Caco-2 (cell line): ENCODE data around the gene FUOM. TPM values are rescaled to one million over a fixed set of nuclear protein-coding genes. Genes with fewer than 3 reads are reported as not detected.

Source experiments
- BruUV-seq: library from RNA; stranded (reverse); fragments of 400-500 nt; replicated peaks from 2 replicates; lab custom pipeline; 2021; lab: Mats Ljungman, UMichigan
- CTCF ChIA-PET: fragments of 300-600 bp; sonication (Branson Sonifier 250); formaldehyde crosslinking; loops from one replicate; lab custom pipeline; 2022; ENCODE audit warnings: antibody characterized with exemption; lab: Charles Lee
- POLR2A ChIA-PET: fragments of 300-600 bp; sonication (Branson Sonifier 250); formaldehyde crosslinking; loops from one replicate; lab custom pipeline; 2022; ENCODE audit warnings: antibody characterized with exemption; lab: Charles Lee
- DNase-seq, 2 experiments: peaks; one replicate each; pipeline versions ENCODE4 v3.0.0 to v3.0.0-alpha.2; 2020 to 2022
- H3K27me3 ChIP-seq: replicated peaks from 2 replicates; pipeline ENCODE4 v1.6.0; 2011; ENCODE audit warnings: low read length; ENCODE audit not compliant: control insufficient read depth, insufficient read depth
- H3K36me3 ChIP-seq: 2 replicates; pipeline ENCODE4 v1.5.1; 2011; ENCODE audit warnings: low read length; ENCODE audit not compliant: control insufficient read depth, insufficient read depth
- H3K4me1 ChIP-seq: fragments of 250-450 bp; sonication (Bioruptor Pico); 2 replicates; pipeline ENCODE4 v1.5.1; 2020; ENCODE audit warnings: mild to moderate bottlenecking
- H3K4me3 ChIP-seq: 2 replicates; pipeline ENCODE4 v1.5.1; 2011; ENCODE audit warnings: low read depth, mild to moderate bottlenecking, control low read depth, low read length
- H3K9me3 ChIP-seq: fragments of 250-450 bp; sonication (Bioruptor Pico); 2 replicates; pipeline ENCODE4 v1.5.1; 2020; ENCODE audit warnings: mild to moderate bottlenecking, moderate library complexity
- H3K27ac Mint-ChIP-seq: one replicate; pipeline ENCODE4 v1.8.0; 2022; ENCODE audit warnings: mixed read lengths; ENCODE audit not compliant: unreplicated experiment
- H3K27me3 Mint-ChIP-seq: one replicate; pipeline ENCODE4 v1.8.0; 2022; ENCODE audit warnings: mixed read lengths; ENCODE audit not compliant: insufficient read depth, unreplicated experiment
- H3K36me3 Mint-ChIP-seq: one replicate; pipeline ENCODE4 v1.8.0; 2022; ENCODE audit warnings: mild to moderate bottlenecking, mixed read lengths; ENCODE audit not compliant: insufficient read depth, unreplicated experiment
- H3K4me1 Mint-ChIP-seq: one replicate; pipeline ENCODE4 v1.8.0; 2022; ENCODE audit warnings: low read depth, mixed read lengths; ENCODE audit not compliant: unreplicated experiment
- H3K4me3 Mint-ChIP-seq: one replicate; pipeline ENCODE4 v1.8.0; 2022; ENCODE audit warnings: mild to moderate bottlenecking, moderate library complexity, mixed read lengths; ENCODE audit not compliant: unreplicated experiment
- H3K9me3 Mint-ChIP-seq: one replicate; pipeline ENCODE4 v1.8.0; 2022; ENCODE audit warnings: mixed read lengths; ENCODE audit not compliant: unreplicated experiment
- CTCF ChIP-seq, 2 experiments: fragments of 200-600 bp in 1 of 2; IDR thresholded peaks; 1 replicate in 1 of 2; 2 replicates in 1 of 2; pipeline versions ENCODE4 v1.5.1 to v1.8.0; 2011 to 2022; ENCODE audit warnings: antibody characterized with exemption in 1 of 2, control low read depth in 1 of 2, inconsistent platforms in 1 of 2, low read depth in 1 of 2, low read length in 1 of 2, mild to moderate bottlenecking in 1 of 2, moderate library complexity in 1 of 2; ENCODE audit not compliant: insufficient read depth in 1 of 2, severe bottlenecking in 1 of 2, unreplicated experiment in 1 of 2
- intact Hi-C: fragments of 100-400 bp; cut with micrococcal nuclease; formaldehyde crosslinking; loops from one replicate; pipeline ENCODE4 v1.10.0; 2022; ENCODE audit not compliant: unreplicated experiment
- total RNA-seq: library from RNA; stranded (reverse); gene quantifications from 2 replicates; pipeline ENCODE4 v1.2.3, GENCODE V29; 2022

FUOM gene
- total RNA-seq, 1 experiment from 2014 or later, result 119 TPM

GRCh38 chr10:133358162-133358924, 524 bp upstream of the FUOM start:
- intact Hi-C loops, result no loop called here
- no peak for DNase-seq
- POLR2A ChIA-PET, result interaction anchor here (0.8 to 1.9 kb wide), 9 partner anchors 10 to 101 kb away, joined by 3 to 14 read pairs (median 3); partner anchors contain the start of genes ECHS1 and PAOX
- Histone ChIP-seq H3K4me1 (peaks cover 39% of the 10 kb centered on the region), H3K9me3 (no peaks in the 10 kb centered on the region), H3K36me3 (peaks cover 10% of the 10 kb centered on the region), H3K27me3 (no peaks in the 10 kb centered on the region), H3K4me3 (no peak overlapping the region)
- peak overlapping the region; percentile 81 for H3K4me3 Mint-ChIP-seq
- CTCF ChIA-PET, result interaction anchor here (0.7 to 1.2 kb wide), 5 partner anchors 10 to 28 kb away, joined by 3 to 7 read pairs (median 4); no protein-coding TSS in a partner anchor
- TF ChIP-seq CTCF (IDR thresholded peaks at IDR 0.05; ENCODE audit: insufficient read depth in 1 of 2, low read depth in 1 of 2, low read length in 1 of 2, severe bottlenecking in 1 of 2, unreplicated experiment in 1 of 2), result no peak
- peaks cover 40% of the 10 kb centered on the region for H3K36me3 Mint-ChIP-seq
- peak overlapping the region; percentile 85 for H3K27ac Mint-ChIP-seq
- no TSS peak for BruUV-seq
- peaks cover 26% of the 10 kb centered on the region for H3K4me1 Mint-ChIP-seq
- H3K9me3 Mint-ChIP-seq, result no peaks in the 10 kb centered on the region
- no peaks in the 10 kb centered on the region for H3K27me3 Mint-ChIP-seq

DNA sequence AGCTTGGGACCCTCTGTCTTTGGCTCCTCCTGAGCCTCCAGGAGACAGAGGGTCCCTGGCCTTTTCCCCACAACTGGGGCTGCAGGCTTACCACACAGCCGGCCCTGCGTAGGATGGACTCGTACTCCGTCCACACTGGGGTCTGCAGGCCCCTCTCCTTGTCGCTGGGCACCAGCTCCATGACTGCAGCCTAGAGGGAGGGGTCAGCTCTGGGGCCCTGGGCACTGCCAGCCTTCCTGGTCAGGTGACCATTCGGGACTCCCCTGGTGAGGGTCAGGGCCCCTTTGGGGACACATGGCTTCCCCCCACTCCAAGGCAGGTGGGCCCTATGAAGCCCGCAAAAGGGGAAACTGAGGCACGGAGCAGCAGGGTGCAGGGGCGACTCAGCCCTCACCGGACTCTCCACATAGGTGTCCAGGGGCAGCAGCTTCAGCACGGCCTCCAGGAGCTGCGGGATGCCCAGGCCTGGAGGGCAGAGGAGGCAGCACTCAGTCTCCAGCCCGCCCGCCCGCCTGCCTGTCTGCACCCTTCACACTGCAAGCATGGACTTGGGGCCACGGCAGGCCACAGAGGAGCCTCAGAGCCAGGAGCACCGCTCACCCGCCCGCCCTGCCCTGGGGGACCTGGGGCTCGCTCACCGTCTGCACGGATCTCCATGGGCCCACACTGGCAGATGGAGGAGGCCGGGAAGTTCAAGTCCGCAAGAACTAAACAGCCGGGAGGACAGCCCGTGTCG, 1.1 kb downstream of the FUOM start:
- Histone ChIP-seq H3K27me3 (no peaks in the 10 kb centered on the region), H3K36me3 (0 out of 2 replicates have a peak, but pooled peaks cover 5% of the 10 kb centered on the region), H3K4me3 (peak overlapping the region; percentile 62), H3K9me3 (no peaks in the 10 kb centered on the region), H3K4me1 (peaks cover 39% of the 10 kb centered on the region)
- Mint-ChIP-seq H3K4me1 (peaks cover 21% of the 10 kb centered on the region), H3K27ac (peak overlapping the region; percentile 77), H3K36me3 (peaks cover 26% of the 10 kb centered on the region), H3K4me3 (peak overlapping the region; percentile 81), H3K9me3 (no peaks in the 10 kb centered on the region), H3K27me3 (no peaks in the 10 kb centered on the region)
- DNase-seq, result no peak
- TSS peak; percentile 16 for BruUV-seq
- intact Hi-C loops, result loop anchor here (1.0 to 2.0 kb wide), 2 partner anchors 16 to 38 kb away; partner anchors contain the start of genes ECHS1 and MTG1
- no peak for TF ChIP-seq CTCF (IDR thresholded peaks at IDR 0.05; ENCODE audit: insufficient read depth in 1 of 2, low read depth in 1 of 2, low read length in 1 of 2, severe bottlenecking in 1 of 2, unreplicated experiment in 1 of 2)
- CTCF ChIA-PET, result interaction anchor here (1.0 to 1.2 kb wide), 3 partner anchors 9 to 27 kb away, joined by 3 to 7 read pairs (median 7); no protein-coding TSS in a partner anchor
- POLR2A ChIA-PET, result interaction anchor here (1.0 to 1.9 kb wide), 4 partner anchors 9 to 100 kb away, joined by 4 to 14 read pairs (median 6); partner anchors contain the start of gene ECHS1

DNA sequence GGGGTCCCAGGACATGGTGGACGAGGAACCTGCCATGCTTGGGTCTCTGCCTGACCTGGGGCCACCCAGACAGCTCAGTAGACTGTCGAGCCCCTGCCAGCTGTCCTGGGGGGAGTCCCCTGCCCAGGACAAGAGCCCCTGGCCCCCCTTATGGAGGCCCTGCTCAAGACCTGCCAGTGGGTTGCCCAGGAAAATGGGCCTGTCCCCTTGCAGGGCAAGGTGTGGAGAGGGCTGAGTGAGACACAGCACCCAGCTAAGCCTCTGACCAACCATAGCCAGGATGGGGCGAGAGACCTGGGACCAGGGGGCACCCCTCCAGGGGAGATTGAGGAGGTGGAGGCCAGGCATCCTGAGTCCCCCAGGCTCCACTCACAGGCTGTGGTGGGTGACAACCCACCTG, 1.8 kb downstream of the FUOM start:
- H3K27ac Mint-ChIP-seq, result peak overlapping the region; percentile 35
- H3K4me3 ChIP-seq, result peak overlapping the region; percentile 62; the same call in 1 of the 2 replicates
- intact Hi-C loops, result loop anchor here (2.0 kb wide), 1 partner anchor 17 kb away; the partner anchor contains the start of gene ECHS1
- no peaks in the 10 kb centered on the region for H3K9me3 ChIP-seq
- ChIA-PET CTCF (interaction anchor here (0.5 kb wide), 1 partner anchor 55 kb away, joined by 11 read pairs; no protein-coding TSS in a partner anchor), POLR2A (interaction anchor here (0.6 kb wide), 1 partner anchor 32 kb away, joined by 5 read pairs; no protein-coding TSS in a partner anchor)
- H3K27me3 ChIP-seq, result no peaks in the 10 kb centered on the region
- no peaks in the 10 kb centered on the region for H3K27me3 Mint-ChIP-seq
- peak overlapping the region; percentile 81 for H3K4me3 Mint-ChIP-seq
- no TSS peak for BruUV-seq
- no peaks in the 10 kb centered on the region for H3K9me3 Mint-ChIP-seq
- peaks cover 26% of the 10 kb centered on the region for H3K36me3 Mint-ChIP-seq
- H3K36me3 ChIP-seq, result 0 out of 2 replicates have a peak, but pooled peaks cover 5% of the 10 kb centered on the region
- DNase-seq, result no peak
- H3K4me1 Mint-ChIP-seq, result peaks cover 14% of the 10 kb centered on the region
- H3K4me1 ChIP-seq, result peaks cover 41% of the 10 kb centered on the region
- no peak for TF ChIP-seq CTCF (IDR thresholded peaks at IDR 0.05; ENCODE audit: insufficient read depth in 1 of 2, low read depth in 1 of 2, low read length in 1 of 2, severe bottlenecking in 1 of 2, unreplicated experiment in 1 of 2)
